CD4-positive, alpha-beta T cell treated with Interleukin-4 for 1 hour (primary cell): ENCODE data around the gene BPIFB2.
"Not testable (repeated sequence)": the region's sequence is repeated elsewhere in the genome, so short reads cannot be mapped to it uniquely, and the experiment has no call there.

Source experiments
- DNase-seq, 2 donors: peaks; one replicate each; pipeline ENCODE4 v3.0.0-alpha.2; 2020 to 2022

BPIFB2 gene

GRCh38 chr20:32971703-32972161, 35.8 kb upstream of the BPIFB2 start:
- DNase-seq, result peak in 1 of 2 donors; percentile 50

GRCh38 chr20:32972181-32973076, 35.1 kb upstream of the BPIFB2 start:
- DNase-seq, result peak; percentile 93 to 95

- no peak for DNase-seq
Measured at GRCh38 chr20:32973077-32973717, 34.3 kb upstream of the BPIFB2 start.

- DNase-seq, result not testable (repeated sequence)
Measured at GRCh38 chr20:32974204-32975064, 33.1 kb upstream of the BPIFB2 start.

- peak in 1 of 2 donors; percentile 5 for DNase-seq
Measured at GRCh38 chr20:32975121-32975520, 32.4 kb upstream of the BPIFB2 start.

- no peak for DNase-seq
Measured at GRCh38 chr20:32975698-32976674, 31.5 kb upstream of the BPIFB2 start.

GRCh38 chr20:32976746-32977145, 30.8 kb upstream of the BPIFB2 start:
- DNase-seq, result no peak

- peak in 1 of 2 donors; percentile 7 for DNase-seq
Measured at GRCh38 chr20:32977281-32978008, 30.1 kb upstream of the BPIFB2 start.

- DNase-seq, result no peak
Measured at GRCh38 chr20:32978009-32978335, 29.5 kb upstream of the BPIFB2 start.

GRCh38 chr20:32979201-32979998, 28.1 kb upstream of the BPIFB2 start:
- peak in 1 of 2 donors; percentile 4 for DNase-seq

- DNase-seq, result no peak
Measured at GRCh38 chr20:32980131-32980941, 27.2 kb upstream of the BPIFB2 start.

GRCh38 chr20:32980990-32981389, 26.5 kb upstream of the BPIFB2 start:
- DNase-seq, result no peak

GRCh38 chr20:32982617-32983458, 24.7 kb upstream of the BPIFB2 start:
- DNase-seq, result no peak

GRCh38 chr20:32983459-32984112, 23.9 kb upstream of the BPIFB2 start:
- DNase-seq, result no peak

- DNase-seq, result no peak
Measured at GRCh38 chr20:32984196-32984595, 23.3 kb upstream of the BPIFB2 start.

- DNase-seq, result no peak
Measured at GRCh38 chr20:32984631-32985354, 22.7 kb upstream of the BPIFB2 start.

GRCh38 chr20:32985596-32985995, 21.9 kb upstream of the BPIFB2 start:
- no peak for DNase-seq
